T-helper 2 cell treated with Interferon-gamma antibody and Interleukin-4, amounts not matched to agents 5 μg/mL and 100 μg/mL, for 36 hours (primary cell): Measurements from ENCODE around the gene SQSTM1.
"Not testable (repeated sequence)": the region's sequence is repeated elsewhere in the genome, so short reads cannot be mapped to it uniquely, and the experiment has no call there.

Experiments
- DNase-seq: peaks from one replicate; pipeline ENCODE4 v3.0.0; 2021; ENCODE audit warnings: low spot score
- H3K27ac Mint-ChIP-seq: one replicate; pipeline ENCODE4 v1.8.0; 2021; ENCODE audit warnings: mild to moderate bottlenecking, mixed read lengths
- H3K27me3 Mint-ChIP-seq: one replicate; pipeline ENCODE4 v1.8.0; 2021; ENCODE audit warnings: low read depth, mixed read lengths
- H3K36me3 Mint-ChIP-seq: one replicate; pipeline ENCODE4 v1.8.0; 2021; ENCODE audit warnings: low read depth, mixed read lengths
- H3K4me1 Mint-ChIP-seq: one replicate; pipeline ENCODE4 v1.8.0; 2021; ENCODE audit warnings: low read depth, mixed read lengths
- H3K4me3 Mint-ChIP-seq: one replicate; pipeline ENCODE4 v1.8.0; 2022; ENCODE audit warnings: mild to moderate bottlenecking, moderate library complexity, mixed read lengths
- H3K9me3 Mint-ChIP-seq: one replicate; pipeline ENCODE4 v1.8.0; 2021; ENCODE audit warnings: mixed read lengths

SQSTM1 gene

GRCh38 chr5:179832039-179832745 lies 11.5 kb downstream of the SQSTM1 start:
- no peak overlapping the region for H3K27ac Mint-ChIP-seq
- DNase-seq, result no peak
- no peak overlapping the region for H3K4me3 Mint-ChIP-seq
- peaks cover 14% of the 10 kb centered on the region for H3K4me1 Mint-ChIP-seq
- no peaks in the 10 kb centered on the region for H3K9me3 Mint-ChIP-seq
- H3K27me3 Mint-ChIP-seq, result no peaks in the 10 kb centered on the region
- H3K36me3 Mint-ChIP-seq, result peaks cover 65% of the 10 kb centered on the region

GRCh38 chr5:179833056-179833708 lies 12.5 kb downstream of the SQSTM1 start:
- Mint-ChIP-seq H3K36me3 (peaks cover 58% of the 10 kb centered on the region), H3K4me3 (no peak overlapping the region), H3K27me3 (no peaks in the 10 kb centered on the region), H3K9me3 (no peaks in the 10 kb centered on the region), H3K27ac (peak overlapping the region; percentile 41), H3K4me1 (peaks cover 18% of the 10 kb centered on the region)
- DNase-seq, result no peak

- Mint-ChIP-seq H3K4me3 (no peak overlapping the region), H3K27ac (peak overlapping the region; percentile 41), H3K4me1 (peaks cover 16% of the 10 kb centered on the region), H3K36me3 (peaks cover 55% of the 10 kb centered on the region), H3K27me3 (no peaks in the 10 kb centered on the region), H3K9me3 (no peaks in the 10 kb centered on the region)
- DNase-seq, result no peak
These were observed 13.0 kb downstream of the SQSTM1 start for GRCh38 chr5:179833709-179834070.

DNA sequence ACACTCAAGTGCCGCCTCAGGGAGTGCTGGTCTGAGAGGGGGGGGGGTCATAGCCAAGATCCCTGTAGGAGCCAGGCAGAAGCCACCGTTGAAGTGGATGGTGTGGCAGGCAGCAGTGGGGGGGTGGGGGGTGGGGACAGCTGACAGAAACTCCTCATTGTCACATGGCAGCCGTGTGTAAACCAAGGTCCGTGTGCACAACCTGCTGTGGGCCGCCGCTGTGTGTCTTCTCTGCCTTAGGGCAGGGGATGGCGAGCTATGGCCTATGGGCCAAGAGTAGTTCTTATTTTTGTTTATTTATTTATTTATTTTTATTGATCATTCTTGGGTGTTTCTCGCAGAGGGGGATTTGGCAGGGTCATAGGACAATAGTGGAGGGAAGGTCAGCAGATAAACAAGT lies 13.4 kb downstream of the SQSTM1 start:
- peaks cover 16% of the 10 kb centered on the region for H3K4me1 Mint-ChIP-seq
- no peak overlapping the region for H3K4me3 Mint-ChIP-seq
- no peak overlapping the region for H3K27ac Mint-ChIP-seq
- peaks cover 51% of the 10 kb centered on the region for H3K36me3 Mint-ChIP-seq
- no peaks in the 10 kb centered on the region for H3K9me3 Mint-ChIP-seq
- no peaks in the 10 kb centered on the region for H3K27me3 Mint-ChIP-seq
- no peak for DNase-seq

GRCh38 chr5:179834871-179835270 lies 14.2 kb downstream of the SQSTM1 start:
- Mint-ChIP-seq H3K36me3 (peaks cover 47% of the 10 kb centered on the region), H3K4me1 (peaks cover 16% of the 10 kb centered on the region)
- H3K4me3 Mint-ChIP-seq, DNase-seq, H3K27me3 Mint-ChIP-seq, H3K27ac Mint-ChIP-seq, H3K9me3 Mint-ChIP-seq: not testable (repeated sequence)

GRCh38 chr5:179836225-179837019 lies 15.7 kb downstream of the SQSTM1 start:
- Mint-ChIP-seq H3K9me3 (no peaks in the 10 kb centered on the region), H3K4me1 (peaks cover 16% of the 10 kb centered on the region), H3K27me3 (no peaks in the 10 kb centered on the region), H3K36me3 (peaks cover 44% of the 10 kb centered on the region), H3K27ac (peak overlapping the region; percentile 96), H3K4me3 (peak overlapping the region; percentile 77)
- DNase-seq, result peak; percentile 53

DNA sequence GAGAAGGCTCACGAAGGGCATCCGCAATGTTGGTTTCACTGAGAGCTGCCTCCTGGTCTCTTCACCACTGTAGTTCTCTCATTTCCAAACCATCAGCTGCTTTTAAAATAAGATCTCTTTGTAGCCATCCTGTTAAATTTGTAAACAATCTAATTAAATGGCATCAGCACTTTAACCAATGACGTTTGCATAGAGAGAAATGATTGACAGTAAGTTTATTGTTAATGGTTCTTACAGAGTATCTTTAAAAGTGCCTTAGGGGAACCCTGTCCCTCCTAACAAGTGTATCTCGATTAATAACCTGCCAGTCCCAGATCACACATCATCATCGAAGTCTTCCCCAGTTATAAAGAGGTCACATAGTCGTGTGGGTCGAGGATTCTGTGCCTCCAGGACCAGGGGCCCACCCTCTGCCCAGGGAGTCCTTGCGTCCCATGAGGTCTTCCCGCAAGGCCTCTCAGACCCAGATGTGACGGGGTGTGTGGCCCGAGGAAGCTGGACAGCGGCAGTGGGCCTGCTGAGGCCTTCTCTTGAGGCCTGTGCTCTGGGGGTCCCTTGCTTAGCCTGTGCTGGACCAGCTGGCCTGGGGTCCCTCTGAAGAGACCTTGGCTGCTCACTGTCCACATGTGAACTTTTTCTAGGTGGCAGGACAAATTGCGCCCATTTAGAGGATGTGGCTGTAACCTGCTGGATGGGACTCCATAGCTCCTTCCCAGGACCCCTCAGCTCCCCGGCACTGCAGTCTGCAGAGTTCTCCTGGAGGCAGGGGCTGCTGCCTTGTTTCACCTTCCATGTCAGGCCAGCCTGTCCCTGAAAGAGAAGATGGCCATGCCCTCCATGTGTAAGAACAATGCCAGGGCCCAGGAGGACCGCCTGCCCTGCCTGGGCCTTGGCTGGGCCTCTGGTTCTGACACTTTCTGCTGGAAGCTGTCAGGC lies 16.6 kb downstream of the SQSTM1 start:
- Mint-ChIP-seq H3K36me3 (peaks cover 42% of the 10 kb centered on the region), H3K27ac (peak overlapping the region; percentile 96), H3K4me3 (peak overlapping the region; percentile 77), H3K27me3 (no peaks in the 10 kb centered on the region), H3K9me3 (no peaks in the 10 kb centered on the region), H3K4me1 (peaks cover 16% of the 10 kb centered on the region)
- no peak for DNase-seq

DNA sequence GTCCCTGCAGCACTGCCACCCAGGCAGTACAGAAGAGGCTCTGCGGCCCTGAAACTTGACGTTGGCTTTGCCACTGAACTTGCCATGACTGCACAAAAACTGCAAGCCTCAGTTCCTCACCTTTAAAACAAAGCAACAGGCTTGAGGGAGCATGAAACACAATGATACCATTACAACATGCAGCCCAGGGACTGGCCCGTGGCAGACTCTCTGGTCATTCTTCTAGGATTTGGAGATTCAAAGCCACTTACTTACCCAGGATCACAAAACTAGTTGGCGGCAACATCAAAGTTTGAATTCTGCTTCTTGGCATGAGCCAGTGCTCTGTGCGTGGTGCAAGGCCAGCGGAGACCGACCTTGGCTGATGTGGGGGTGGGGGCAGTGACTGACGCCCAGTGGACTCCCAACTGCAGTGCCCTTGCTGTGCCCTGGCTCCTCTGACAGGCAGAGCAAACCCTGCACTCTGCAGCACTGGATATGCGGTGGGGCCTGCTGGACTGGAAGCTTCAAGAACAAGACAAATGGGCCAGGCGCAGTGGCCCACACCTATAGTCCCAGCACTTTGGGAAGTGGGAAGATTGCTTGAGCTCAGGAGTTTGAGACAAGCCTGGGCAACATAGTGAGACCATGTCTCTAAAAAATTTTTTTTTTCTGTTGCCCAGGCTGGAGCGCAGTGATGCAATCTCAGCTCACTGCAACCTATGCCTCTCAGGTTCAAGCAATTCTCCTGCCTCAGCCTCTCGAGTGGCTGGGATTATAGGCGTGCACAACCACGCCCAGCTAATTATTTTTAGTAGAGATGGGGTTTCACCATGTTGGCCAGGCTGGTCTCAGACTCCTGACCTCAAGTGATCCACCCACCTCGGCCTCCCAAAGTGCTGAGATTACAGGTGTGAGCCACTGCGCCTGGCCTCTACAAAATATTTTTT lies 18.9 kb downstream of the SQSTM1 start:
- Mint-ChIP-seq H3K9me3 (no peaks in the 10 kb centered on the region), H3K36me3 (peaks cover 33% of the 10 kb centered on the region), H3K27me3 (no peaks in the 10 kb centered on the region), H3K4me3 (no peak overlapping the region), H3K27ac (no peak overlapping the region), H3K4me1 (peaks cover 16% of the 10 kb centered on the region)
- DNase-seq, result no peak

GRCh38 chr5:179840321-179840720 lies 19.6 kb downstream of the SQSTM1 start:
- Mint-ChIP-seq H3K4me1 (peaks cover 16% of the 10 kb centered on the region), H3K4me3 (no peak overlapping the region), H3K9me3 (peaks cover 5% of the 10 kb centered on the region), H3K36me3 (peaks cover 36% of the 10 kb centered on the region), H3K27me3 (no peaks in the 10 kb centered on the region), H3K27ac (no peak overlapping the region)
- DNase-seq, result no peak

- H3K27me3 Mint-ChIP-seq, result no peaks in the 10 kb centered on the region
- peaks cover 5% of the 10 kb centered on the region for H3K9me3 Mint-ChIP-seq
- DNase-seq, result no peak
- no peak overlapping the region for H3K27ac Mint-ChIP-seq
- H3K36me3 Mint-ChIP-seq, result peaks cover 32% of the 10 kb centered on the region
- H3K4me1 Mint-ChIP-seq, result peaks cover 16% of the 10 kb centered on the region
- H3K4me3 Mint-ChIP-seq, result no peak overlapping the region
These were observed 20.1 kb downstream of the SQSTM1 start for GRCh38 chr5:179840766-179841165.

DNA sequence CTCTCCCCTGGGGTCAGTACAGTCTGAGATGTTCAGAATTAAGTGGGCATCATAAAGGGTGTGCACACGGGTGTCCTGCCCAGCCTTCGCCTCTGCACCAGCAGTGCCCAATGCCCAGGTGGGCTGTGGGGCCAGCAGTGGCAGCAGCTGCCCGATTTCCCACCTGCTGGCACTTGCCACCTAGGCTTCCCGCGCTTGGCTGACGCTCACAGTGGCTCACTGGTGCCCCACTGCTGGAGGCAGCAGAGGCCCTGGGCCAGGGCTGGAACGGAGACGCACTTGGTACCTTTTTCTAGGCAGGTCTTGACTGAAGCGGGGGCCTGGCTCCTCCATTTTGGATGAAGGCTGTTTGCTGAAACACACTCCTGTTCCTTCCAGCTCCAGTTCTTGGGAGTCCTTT lies 20.9 kb downstream of the SQSTM1 start:
- peaks cover 9% of the 10 kb centered on the region for H3K4me1 Mint-ChIP-seq
- no peak overlapping the region for H3K4me3 Mint-ChIP-seq
- no peaks in the 10 kb centered on the region for H3K27me3 Mint-ChIP-seq
- peaks cover 5% of the 10 kb centered on the region for H3K9me3 Mint-ChIP-seq
- peaks cover 30% of the 10 kb centered on the region for H3K36me3 Mint-ChIP-seq
- no peak for DNase-seq
- H3K27ac Mint-ChIP-seq, result no peak overlapping the region

- Mint-ChIP-seq H3K27me3 (no peaks in the 10 kb centered on the region), H3K36me3 (peaks cover 7% of the 10 kb centered on the region), H3K4me3 (no peak overlapping the region), H3K27ac (no peak overlapping the region), H3K4me1 (peaks cover 3% of the 10 kb centered on the region), H3K9me3 (no peaks in the 10 kb centered on the region)
- no peak for DNase-seq
These were observed 32.4 kb downstream of the SQSTM1 start for GRCh38 chr5:179852993-179853547.
